Type B pancreatic cell (in vitro differentiated cells): Measurements from ENCODE around the gene RRP9. TPM values are rescaled to one million over a fixed set of nuclear protein-coding genes. Genes with fewer than 3 reads are reported as not detected.

ENCODE experiments used
- DNase-seq: peaks from one replicate; pipeline ENCODE4 v3.0.0; 2021; ENCODE audit warnings: mixed read lengths; ENCODE audit not compliant: unreplicated experiment; ENCODE audit errors: extremely low spot score
- H3K27ac Mint-ChIP-seq: 2 replicates; pipeline ENCODE4 v1.8.0; 2021; ENCODE audit warnings: mild to moderate bottlenecking, mixed read lengths
- H3K27me3 Mint-ChIP-seq: 2 replicates; pipeline ENCODE4 v1.8.0; 2021; ENCODE audit warnings: mixed read lengths
- H3K36me3 Mint-ChIP-seq: 2 replicates; pipeline ENCODE4 v1.8.0; 2021; ENCODE audit warnings: mixed read lengths
- H3K4me1 Mint-ChIP-seq: one replicate; pipeline ENCODE4 v1.8.0; 2021; ENCODE audit warnings: mixed read lengths; ENCODE audit not compliant: unreplicated experiment
- H3K4me3 Mint-ChIP-seq: 2 replicates; pipeline ENCODE4 v1.8.0; 2021; ENCODE audit warnings: mild to moderate bottlenecking, mixed read lengths
- H3K9me3 Mint-ChIP-seq: 2 replicates; pipeline ENCODE4 v1.8.0; 2021; ENCODE audit warnings: mixed read lengths
- total RNA-seq: library from RNA; stranded (reverse); gene quantifications from 2 replicates; pipeline ENCODE4 v1.2.1, GENCODE V29; 2021; ENCODE audit warnings: low replicate concordance
- TF ChIP-seq, protein P1 (sequence below): fragments of 200-600 bp; sonication (generic); conservative IDR thresholded peaks from 2 replicates; pipeline ENCODE4 v1.5.0; 2021; ENCODE audit warnings: antibody characterized with exemption, mild to moderate bottlenecking

The RRP9 gene
- total RNA-seq, 1 donor from 2014 or later, result 30.0 TPM

DNA sequence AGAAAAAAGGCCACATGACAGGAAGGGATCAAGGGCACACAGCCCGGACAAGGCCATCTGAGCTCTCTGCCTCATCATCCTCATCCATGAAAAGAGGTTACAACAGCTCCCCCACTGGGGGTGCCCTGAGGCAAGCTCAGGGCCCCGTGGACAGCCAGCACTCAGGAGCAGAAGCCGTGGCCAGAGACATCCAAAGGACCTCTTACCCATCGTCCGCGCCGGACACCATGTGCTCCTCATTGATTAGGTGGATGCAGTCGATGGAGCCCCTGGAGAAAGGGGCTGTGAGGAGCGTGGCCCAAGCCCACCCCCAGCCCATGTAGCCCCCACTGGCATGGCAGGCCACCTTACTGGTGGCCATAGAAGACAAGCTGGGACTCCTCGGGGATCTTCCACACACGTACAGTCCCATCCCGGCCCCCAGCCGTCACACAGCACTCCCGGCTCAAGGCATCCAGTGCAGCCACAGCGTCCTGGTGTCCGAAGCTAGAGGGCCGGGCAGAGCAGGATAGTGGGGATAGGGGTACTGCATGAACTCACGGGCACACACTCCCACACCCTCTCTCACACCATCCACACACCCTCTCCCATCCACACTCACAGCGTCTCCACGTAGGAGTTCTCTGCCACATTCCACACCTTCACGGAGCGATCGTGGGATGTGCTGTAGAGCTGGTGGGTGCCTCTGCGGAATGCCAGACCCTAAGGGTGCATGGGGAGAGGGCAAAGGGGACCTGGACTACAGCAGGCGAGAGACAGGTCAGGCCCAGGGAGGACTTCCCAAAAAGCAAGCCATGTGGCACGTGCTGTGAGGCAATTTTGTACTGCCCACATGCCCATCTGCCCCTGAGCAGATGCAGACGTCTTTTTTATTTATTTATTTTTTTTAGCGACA lies 6.5 kb downstream of the RRP9 start:
- no peak overlapping the region for H3K27ac Mint-ChIP-seq
- H3K27me3 Mint-ChIP-seq, result no peaks in the 10 kb centered on the region
- peak; percentile 59 for DNase-seq
- no peaks in the 10 kb centered on the region for H3K9me3 Mint-ChIP-seq
- TF ChIP-seq, protein P1, sequence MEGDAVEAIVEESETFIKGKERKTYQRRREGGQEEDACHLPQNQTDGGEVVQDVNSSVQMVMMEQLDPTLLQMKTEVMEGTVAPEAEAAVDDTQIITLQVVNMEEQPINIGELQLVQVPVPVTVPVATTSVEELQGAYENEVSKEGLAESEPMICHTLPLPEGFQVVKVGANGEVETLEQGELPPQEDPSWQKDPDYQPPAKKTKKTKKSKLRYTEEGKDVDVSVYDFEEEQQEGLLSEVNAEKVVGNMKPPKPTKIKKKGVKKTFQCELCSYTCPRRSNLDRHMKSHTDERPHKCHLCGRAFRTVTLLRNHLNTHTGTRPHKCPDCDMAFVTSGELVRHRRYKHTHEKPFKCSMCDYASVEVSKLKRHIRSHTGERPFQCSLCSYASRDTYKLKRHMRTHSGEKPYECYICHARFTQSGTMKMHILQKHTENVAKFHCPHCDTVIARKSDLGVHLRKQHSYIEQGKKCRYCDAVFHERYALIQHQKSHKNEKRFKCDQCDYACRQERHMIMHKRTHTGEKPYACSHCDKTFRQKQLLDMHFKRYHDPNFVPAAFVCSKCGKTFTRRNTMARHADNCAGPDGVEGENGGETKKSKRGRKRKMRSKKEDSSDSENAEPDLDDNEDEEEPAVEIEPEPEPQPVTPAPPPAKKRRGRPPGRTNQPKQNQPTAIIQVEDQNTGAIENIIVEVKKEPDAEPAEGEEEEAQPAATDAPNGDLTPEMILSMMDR, result no peak
- no peaks in the 10 kb centered on the region for H3K36me3 Mint-ChIP-seq
- peaks cover 6% of the 10 kb centered on the region for H3K4me1 Mint-ChIP-seq
- H3K4me3 Mint-ChIP-seq, result no peak overlapping the region

DNA sequence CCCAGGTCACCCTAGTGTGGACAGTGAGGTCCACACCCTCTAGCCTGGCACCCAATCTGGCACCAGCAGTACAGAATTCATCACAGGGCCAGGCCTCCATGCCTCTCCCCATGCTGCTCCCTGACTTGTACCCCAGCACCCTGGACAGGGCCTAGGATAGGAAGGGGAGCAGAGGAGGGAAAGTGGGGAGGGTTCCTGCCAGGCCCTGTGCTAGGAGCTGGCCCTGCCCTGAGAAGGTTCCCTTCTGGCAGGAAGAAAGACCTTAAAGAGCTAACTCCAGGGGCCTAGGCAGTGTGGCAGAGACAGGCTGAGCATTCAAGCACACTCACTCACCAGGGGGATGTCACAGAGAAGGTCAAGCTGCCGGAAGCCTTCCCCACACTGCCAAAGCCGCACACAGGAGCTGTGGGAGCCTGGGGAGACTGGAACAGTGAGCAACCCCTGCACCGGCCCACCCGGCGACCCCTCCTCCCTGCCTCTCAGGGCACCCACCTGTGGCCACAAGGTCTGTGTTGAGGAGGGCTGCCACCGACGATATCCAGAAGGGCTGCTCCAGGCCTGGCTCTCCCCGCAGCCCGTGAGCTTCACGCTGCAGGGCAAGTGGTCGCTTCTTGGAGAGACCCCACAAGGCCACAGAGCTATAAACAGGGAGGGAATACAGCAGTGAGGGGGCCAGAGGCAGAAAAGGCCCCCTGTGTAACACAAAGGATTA lies 7.4 kb downstream of the RRP9 start:
- peak; percentile 58 for DNase-seq
- H3K4me1 Mint-ChIP-seq, result peaks cover 3% of the 10 kb centered on the region
- peaks cover 4% of the 10 kb centered on the region for H3K36me3 Mint-ChIP-seq
- no peak overlapping the region for H3K27ac Mint-ChIP-seq
- H3K4me3 Mint-ChIP-seq, result no peak overlapping the region
- no peaks in the 10 kb centered on the region for H3K9me3 Mint-ChIP-seq
- TF ChIP-seq, protein P1, result no peak
- no peaks in the 10 kb centered on the region for H3K27me3 Mint-ChIP-seq

DNA sequence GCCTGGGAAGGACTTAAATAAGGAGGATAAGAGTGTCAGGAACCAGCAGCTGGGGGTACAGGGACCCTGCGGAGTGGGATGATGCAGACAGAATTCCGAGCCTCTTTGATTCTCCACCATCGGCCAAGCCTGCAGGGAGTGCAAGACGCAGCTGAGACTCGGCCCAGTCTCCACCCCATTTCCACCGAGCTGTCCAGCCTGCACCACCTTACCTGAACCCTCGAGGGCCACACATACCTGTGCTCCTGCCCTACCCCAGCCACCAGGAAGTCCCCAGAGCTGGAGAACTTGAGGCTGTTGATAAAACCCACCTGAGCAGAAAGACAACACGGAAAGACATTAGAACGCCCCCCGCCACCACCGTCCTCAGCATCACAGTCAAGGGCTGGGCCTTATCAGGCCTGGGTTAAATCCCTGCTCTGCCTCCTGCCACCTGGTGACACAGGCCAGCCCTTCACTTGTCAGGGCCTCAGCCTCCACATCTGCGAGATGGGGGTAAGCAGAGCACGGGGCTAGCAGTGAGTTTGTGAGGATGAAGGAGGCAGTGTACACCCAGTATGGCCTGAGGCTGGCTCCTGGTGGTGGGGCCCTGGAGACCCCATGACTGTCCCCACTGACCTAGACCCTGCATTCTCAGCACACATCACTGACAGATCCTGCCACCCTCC lies 8.1 kb downstream of the RRP9 start:
- Mint-ChIP-seq H3K9me3 (no peaks in the 10 kb centered on the region), H3K4me3 (no peak overlapping the region), H3K27ac (no peak overlapping the region), H3K4me1 (no peaks in the 10 kb centered on the region), H3K27me3 (no peaks in the 10 kb centered on the region), H3K36me3 (peaks cover 4% of the 10 kb centered on the region)
- peak; percentile 45 for DNase-seq
- TF ChIP-seq, protein P1, result no peak

DNA sequence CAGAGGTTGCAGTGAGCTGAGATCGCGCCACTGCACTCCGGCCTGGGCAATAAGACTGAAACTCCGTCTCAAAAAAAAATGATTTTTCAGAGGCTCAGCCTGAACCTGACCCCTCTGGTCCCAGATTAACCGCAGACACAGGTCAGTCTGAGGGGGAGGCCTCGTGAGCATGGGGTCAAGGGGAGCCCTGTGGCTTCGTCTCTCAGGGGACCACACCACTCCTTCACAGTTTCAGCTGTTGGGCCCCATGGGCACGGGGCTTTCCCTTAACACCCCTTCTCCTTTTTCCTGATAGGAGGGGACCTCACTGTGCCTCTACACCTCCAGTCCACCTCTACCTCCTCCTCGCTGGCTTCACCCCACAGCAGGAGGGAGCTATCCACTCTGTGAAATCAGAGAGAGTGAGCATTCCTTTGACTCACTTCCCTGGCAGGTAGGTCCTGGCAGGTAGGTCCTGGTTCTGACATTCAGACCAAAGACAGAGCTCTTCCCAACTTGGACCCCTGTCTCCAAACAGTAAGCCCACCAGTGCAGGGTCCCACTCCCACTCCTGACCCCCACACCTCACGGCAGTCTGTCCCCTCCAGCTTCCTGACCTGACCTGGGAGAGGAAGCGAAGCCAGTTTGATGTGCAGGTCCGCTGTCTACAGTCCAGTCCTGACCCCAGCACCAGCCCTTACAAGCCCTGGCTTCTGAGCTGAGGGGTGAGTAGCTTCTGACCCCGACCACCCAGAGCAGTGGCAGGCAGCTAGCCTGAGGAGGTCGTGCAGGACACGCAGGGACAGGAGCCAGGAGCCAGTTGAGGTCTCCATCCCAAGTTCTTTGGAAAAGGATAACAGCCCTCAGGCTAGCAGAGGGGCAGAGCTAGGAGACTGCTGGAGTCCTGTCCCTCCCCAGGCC lies 9.0 kb downstream of the RRP9 start:
- no peak overlapping the region for H3K27ac Mint-ChIP-seq
- peaks cover 4% of the 10 kb centered on the region for H3K36me3 Mint-ChIP-seq
- no peak overlapping the region for H3K4me3 Mint-ChIP-seq
- DNase-seq, result peak; percentile 56
- no peaks in the 10 kb centered on the region for H3K4me1 Mint-ChIP-seq
- TF ChIP-seq, protein P1, result no peak
- H3K9me3 Mint-ChIP-seq, result no peaks in the 10 kb centered on the region
- H3K27me3 Mint-ChIP-seq, result no peaks in the 10 kb centered on the region

DNA sequence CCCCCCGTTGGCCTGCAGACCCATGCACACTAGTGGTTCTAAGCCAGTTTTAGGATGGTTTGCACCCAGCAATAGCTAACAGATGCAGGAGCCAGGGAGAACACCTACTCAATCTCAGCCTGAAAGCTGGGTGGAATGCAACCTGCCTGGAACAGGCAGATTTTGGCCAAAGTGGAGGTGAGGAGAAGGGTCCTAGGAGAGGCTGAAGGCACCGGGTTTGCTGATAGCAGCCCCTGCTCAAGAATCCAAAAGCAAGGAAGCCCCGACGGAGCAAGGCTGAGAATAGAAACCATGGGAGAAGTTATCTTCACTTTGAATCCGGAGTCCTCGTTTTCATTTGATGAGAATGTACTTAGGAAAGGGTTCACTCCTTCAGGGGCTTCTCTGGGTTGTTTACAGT lies 9.9 kb downstream of the RRP9 start:
- Mint-ChIP-seq H3K36me3 (peaks cover 4% of the 10 kb centered on the region), H3K27ac (no peak overlapping the region), H3K9me3 (no peaks in the 10 kb centered on the region), H3K4me1 (no peaks in the 10 kb centered on the region), H3K4me3 (no peak overlapping the region), H3K27me3 (no peaks in the 10 kb centered on the region)
- TF ChIP-seq, protein P1, result no peak
- DNase-seq, result peak; percentile 56
